BE2C (cell line): ENCODE measurements around the gene SNX13.
"Not testable (repeated sequence)": the region's sequence is repeated elsewhere in the genome, so short reads cannot be mapped to it uniquely, and the experiment has no call there.

Experiments used
- DNase-seq: peaks from one replicate; pipeline ENCODE4 v3.0.0-alpha.2; 2020
- H3K27me3 ChIP-seq: fragments of 250-450 bp; sonication (Bioruptor Pico); 2 replicates; pipeline ENCODE4 v1.5.1; 2020; ENCODE audit warnings: mild to moderate bottlenecking
- H3K36me3 ChIP-seq: fragments of 250-450 bp; sonication (Bioruptor Pico); 2 replicates; pipeline ENCODE4 v1.5.1; 2020; ENCODE audit warnings: mild to moderate bottlenecking
- H3K4me1 ChIP-seq: fragments of 250-450 bp; sonication (Bioruptor Pico); 2 replicates; pipeline ENCODE4 v1.5.1; 2020
- H3K4me3 ChIP-seq: 2 replicates; pipeline ENCODE4 v1.5.1; 2011; ENCODE audit warnings: low read depth, low read length
- H3K9me3 ChIP-seq: fragments of 250-450 bp; sonication (Bioruptor Pico); 2 replicates; pipeline ENCODE4 v1.5.1; 2020
- CTCF ChIP-seq: IDR thresholded peaks from 2 replicates; pipeline ENCODE4 v1.5.1; 2012; ENCODE audit warnings: mild to moderate bottlenecking, low read depth, low read length

The SNX13 gene

GRCh38 chr7:17815318-17815717 lies 125.0 kb downstream of the SNX13 start:
- Histone ChIP-seq H3K9me3 (no peaks in the 10 kb centered on the region), H3K36me3 (no peaks in the 10 kb centered on the region), H3K4me1 (no peaks in the 10 kb centered on the region), H3K27me3 (no peaks in the 10 kb centered on the region), H3K4me3 (no peak overlapping the region)
- DNase-seq: no peak
- TF ChIP-seq CTCF: no peak

GRCh38 chr7:17814058-17814457 lies 126.2 kb downstream of the SNX13 start:
- TF ChIP-seq CTCF: no peak
- H3K4me3 ChIP-seq: no peak overlapping the region
- DNase-seq: no peak

GRCh38 chr7:17809215-17809614 lies 131.1 kb downstream of the SNX13 start:
- not testable (repeated sequence) for H3K4me3 ChIP-seq, DNase-seq, H3K27me3 ChIP-seq, H3K4me1 ChIP-seq, H3K9me3 ChIP-seq, H3K36me3 ChIP-seq

More at GRCh38 chr7:17814058-17814457, 126.2 kb downstream of the SNX13 start:
- no peaks in the 10 kb centered on the region for H3K9me3 ChIP-seq
- H3K27me3 ChIP-seq: no peaks in the 10 kb centered on the region
- no peaks in the 10 kb centered on the region for H3K4me1 ChIP-seq
- H3K36me3 ChIP-seq: no peaks in the 10 kb centered on the region

- no peaks in the 10 kb centered on the region for H3K4me1 ChIP-seq
- no peak for TF ChIP-seq CTCF
- H3K36me3 ChIP-seq: no peaks in the 10 kb centered on the region
- H3K9me3 ChIP-seq: no peaks in the 10 kb centered on the region
- H3K27me3 ChIP-seq: no peaks in the 10 kb centered on the region
- no peak for DNase-seq
- H3K4me3 ChIP-seq: no peak overlapping the region
Observed at GRCh38 chr7:17807242-17807641, 133.1 kb downstream of the SNX13 start.

GRCh38 chr7:17806631-17807030 lies 133.7 kb downstream of the SNX13 start:
- Histone ChIP-seq H3K36me3 (no peaks in the 10 kb centered on the region), H3K4me1 (no peaks in the 10 kb centered on the region), H3K9me3 (no peaks in the 10 kb centered on the region), H3K27me3 (no peaks in the 10 kb centered on the region), H3K4me3 (no peak overlapping the region)
- DNase-seq: no peak
- TF ChIP-seq CTCF: no peak

- Histone ChIP-seq H3K4me1 (no peaks in the 10 kb centered on the region), H3K4me3 (no peak overlapping the region), H3K36me3 (peaks cover 7% of the 10 kb centered on the region), H3K9me3 (no peaks in the 10 kb centered on the region), H3K27me3 (no peaks in the 10 kb centered on the region)
- TF ChIP-seq CTCF: no peak
- no peak for DNase-seq
Observed at GRCh38 chr7:17802056-17802455, 138.2 kb downstream of the SNX13 start.
